ENCODE results near the gene ARRB1.

Gene ARRB1

GRCh38 chr11:75261902-75262361 is 89.5 kb downstream of the ARRB1 start:
- H3K27ac ChIP-seq (ENCODE audit: extremely low read depth, low read depth, low read length) = no peak overlapping the region
- TF ChIP-seq ZNF148 (tag by site-specific recombination; IDR thresholded peaks at IDR 0.05; ENCODE audit: borderline replicate concordance) = no peak
- TF ChIP-seq EGR2 (tag by site-specific recombination; IDR thresholded peaks at IDR 0.05; ENCODE audit: low read depth) = no peak
- TF ChIP-seq ZNF837 (tag by site-specific recombination; IDR thresholded peaks at IDR 0.05) = no peak
- TF ChIP-seq GLI4 (tag by site-specific recombination; IDR thresholded peaks at IDR 0.05) = no peak
- TF ChIP-seq ZBTB48 (tag by site-specific recombination; IDR thresholded peaks at IDR 0.05) = no peak
- ChIA-PET POLR2A (no interaction called here), CTCF (interaction anchor here (0.9 to 2.7 kb wide), 2 partner anchors 8 to 13 kb away, joined by 3 to 11 read pairs; no protein-coding TSS in a partner anchor)
- H3K4me1 ChIP-seq (ENCODE audit: control insufficient read depth, insufficient read depth, low read length) = no peaks in the 10 kb centered on the region
- no peaks in the 10 kb centered on the region for H3K9me3 ChIP-seq (ENCODE audit: control insufficient read depth, insufficient read depth, low read depth, low read length)
- no peak overlapping the region for H3K4me3 ChIP-seq (ENCODE audit: low read depth, low read length)
- no peaks in the 10 kb centered on the region for H3K36me3 ChIP-seq (ENCODE audit: control insufficient read depth in 2 of 2, insufficient read depth in 1 of 2, low read length in 2 of 2)

GRCh38 chr11:75260396-75261170 is 90.9 kb downstream of the ARRB1 start:
- Histone ChIP-seq H3K27ac (ENCODE audit: extremely low read depth, low read depth, low read length) (no peak overlapping the region), H3K4me1 (ENCODE audit: control insufficient read depth, insufficient read depth, low read length) (no peaks in the 10 kb centered on the region), H3K4me3 (ENCODE audit: low read depth, low read length) (no peak overlapping the region), H3K9me3 (ENCODE audit: control insufficient read depth, insufficient read depth, low read depth, low read length) (no peaks in the 10 kb centered on the region), H3K36me3 (ENCODE audit: control insufficient read depth in 2 of 2, insufficient read depth in 1 of 2, low read length in 2 of 2) (no peaks in the 10 kb centered on the region)
- CTCF ChIA-PET = interaction anchor here (0.5 to 2.7 kb wide), 7 partner anchors 9 to 130 kb away, joined by 3 to 11 read pairs (median 3); no protein-coding TSS in a partner anchor
- no peak for TF ChIP-seq ZNF18 (tag by site-specific recombination; IDR thresholded peaks at IDR 0.05)
- TF ChIP-seq ZIC2 (tag by site-specific recombination; IDR thresholded peaks at IDR 0.05) = 0 out of 2 replicates have a peak, but pooled peaks have one; percentile 12
- POLR2A ChIA-PET = no interaction called here

- no peaks in the 10 kb centered on the region for H3K36me3 ChIP-seq (ENCODE audit: control insufficient read depth in 2 of 2, insufficient read depth in 1 of 2, low read length in 2 of 2)
- ChIA-PET POLR2A (no interaction called here), CTCF (interaction anchor here (1.3 to 1.7 kb wide), 2 partner anchors 12 to 13 kb away, joined by 3 to 5 read pairs; partner anchors contain the start of gene TPBGL)
- no peaks in the 10 kb centered on the region for H3K4me1 ChIP-seq (ENCODE audit: control insufficient read depth, insufficient read depth, low read length)
- H3K27ac ChIP-seq (ENCODE audit: extremely low read depth, low read depth, low read length) = no peak overlapping the region
- H3K4me3 ChIP-seq (ENCODE audit: low read depth, low read length) = no peak overlapping the region
- no peaks in the 10 kb centered on the region for H3K9me3 ChIP-seq (ENCODE audit: control insufficient read depth, insufficient read depth, low read depth, low read length)
- TF ChIP-seq ZNF707 (tag by site-specific recombination; IDR thresholded peaks at IDR 0.05) = no peak
- TF ChIP-seq ZBTB6 (tag by site-specific recombination; IDR thresholded peaks at IDR 0.05) = no peak
- no peak for TF ChIP-seq ZNF223 (tag by site-specific recombination; IDR thresholded peaks at IDR 0.05)
- TF ChIP-seq ZNF398 (tag by site-specific recombination; IDR thresholded peaks at IDR 0.05) = no peak
- TF ChIP-seq ZBTB11 (tag by site-specific recombination; conservative IDR thresholded peaks at IDR 0.05; ENCODE audit: low read depth) = no peak
These were observed 97.1 kb downstream of the ARRB1 start for GRCh38 chr11:75254326-75254725.
